NCI-H510A (cell line): ENCODE data around the gene C1QTNF1.

Experiments used
- DNase-seq: peaks from one replicate; lab custom pipeline; 2025; lab: John Stamatoyannopoulos, UW

The C1QTNF1 gene

DNA sequence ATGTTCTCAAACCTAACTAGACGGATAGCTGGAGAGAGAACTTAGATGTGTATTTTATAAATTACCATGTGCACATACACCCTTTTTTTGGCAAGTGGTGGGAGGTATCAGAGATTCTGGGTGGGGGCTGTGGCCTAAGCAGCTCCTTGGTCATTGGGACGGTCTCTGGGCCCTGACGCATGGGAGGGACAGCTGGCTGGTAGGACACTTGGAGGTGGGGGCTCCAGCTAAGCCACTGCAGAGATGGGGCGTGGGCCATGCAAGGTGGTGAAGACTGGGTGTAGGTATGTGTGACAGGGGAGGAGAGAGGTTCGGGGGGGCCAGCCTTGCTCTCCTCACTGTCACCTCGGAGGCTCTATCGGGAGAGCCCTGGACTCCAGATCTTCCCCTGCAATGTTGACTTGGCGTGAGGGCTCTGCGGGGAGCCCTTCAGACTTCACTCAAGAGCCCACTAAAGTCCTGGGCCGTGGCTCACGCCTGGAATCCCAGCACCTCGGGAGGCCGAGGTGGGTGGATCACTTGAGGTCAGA is 17.1 kb downstream of the C1QTNF1 start:
- DNase-seq: no peak

DNA sequence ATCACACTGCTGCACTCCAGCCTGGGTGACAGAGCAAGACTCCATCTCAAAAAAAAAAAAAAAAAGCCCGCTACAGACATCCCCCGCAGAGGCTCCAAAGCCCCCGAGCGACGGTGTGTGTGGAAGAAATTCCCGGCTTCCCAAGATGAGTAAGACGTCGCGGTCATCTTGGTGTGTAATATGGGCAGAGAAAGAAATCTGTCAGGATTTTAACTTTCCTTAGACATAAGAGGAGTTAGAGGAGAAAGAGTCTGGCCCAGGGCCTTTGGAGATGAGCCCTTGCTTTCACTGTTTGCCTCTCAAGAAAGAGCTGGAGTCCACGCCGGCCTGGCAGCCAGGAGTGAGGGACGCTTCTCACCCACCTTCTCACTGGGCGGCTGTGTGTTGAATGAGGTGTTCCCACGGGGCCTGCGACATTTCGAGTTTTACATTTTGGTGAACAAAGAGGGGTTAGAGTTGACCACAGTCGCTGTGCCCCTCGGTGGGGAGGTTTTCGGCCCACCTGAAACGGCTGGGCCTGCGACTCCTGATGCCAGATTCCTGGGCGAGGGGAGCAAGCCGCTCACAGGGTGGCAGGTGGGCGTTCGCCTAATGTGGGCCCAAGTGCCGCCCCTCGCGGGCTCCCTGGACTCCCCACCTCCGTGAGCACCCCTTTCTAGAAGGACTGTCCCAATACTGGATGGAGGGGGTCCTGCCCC is 17.9 kb downstream of the C1QTNF1 start:
- no peak for DNase-seq

DNA sequence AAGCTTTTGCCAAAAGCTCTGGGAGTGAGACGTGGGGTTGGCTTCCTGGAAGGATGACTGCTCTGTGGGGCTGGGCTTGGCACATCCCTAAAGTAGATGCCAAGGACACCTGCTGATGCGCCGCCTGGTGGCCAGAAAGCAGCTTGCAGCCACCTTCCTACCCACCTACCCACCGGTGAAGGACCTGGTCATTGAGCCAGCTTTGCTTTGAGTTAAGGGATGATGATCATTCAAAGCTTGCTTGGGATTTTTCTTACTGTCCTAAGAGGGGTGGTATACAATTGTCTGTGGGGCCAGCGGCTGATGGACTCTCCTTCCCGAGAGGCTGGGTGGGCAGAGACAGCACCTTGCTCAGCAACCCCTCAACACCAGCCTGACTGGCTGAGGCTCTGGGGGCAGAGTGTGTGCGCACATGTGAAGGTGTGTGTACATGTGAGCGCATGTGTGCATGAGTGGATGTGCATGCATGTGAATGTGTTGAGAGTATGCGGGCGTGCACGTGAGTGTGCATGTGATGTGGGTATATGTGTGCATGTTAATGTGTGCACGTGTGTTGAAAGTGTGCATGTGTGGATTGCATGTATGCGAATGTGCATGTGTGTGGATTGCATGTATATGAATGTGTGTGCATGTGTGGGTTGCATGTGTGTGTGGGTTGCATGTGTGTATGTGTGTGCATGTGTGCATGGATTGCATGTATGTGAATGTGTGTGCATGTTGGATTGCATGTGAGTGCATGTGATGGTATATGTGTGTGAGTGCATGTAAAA is 18.6 kb downstream of the C1QTNF1 start:
- DNase-seq: no peak

DNA sequence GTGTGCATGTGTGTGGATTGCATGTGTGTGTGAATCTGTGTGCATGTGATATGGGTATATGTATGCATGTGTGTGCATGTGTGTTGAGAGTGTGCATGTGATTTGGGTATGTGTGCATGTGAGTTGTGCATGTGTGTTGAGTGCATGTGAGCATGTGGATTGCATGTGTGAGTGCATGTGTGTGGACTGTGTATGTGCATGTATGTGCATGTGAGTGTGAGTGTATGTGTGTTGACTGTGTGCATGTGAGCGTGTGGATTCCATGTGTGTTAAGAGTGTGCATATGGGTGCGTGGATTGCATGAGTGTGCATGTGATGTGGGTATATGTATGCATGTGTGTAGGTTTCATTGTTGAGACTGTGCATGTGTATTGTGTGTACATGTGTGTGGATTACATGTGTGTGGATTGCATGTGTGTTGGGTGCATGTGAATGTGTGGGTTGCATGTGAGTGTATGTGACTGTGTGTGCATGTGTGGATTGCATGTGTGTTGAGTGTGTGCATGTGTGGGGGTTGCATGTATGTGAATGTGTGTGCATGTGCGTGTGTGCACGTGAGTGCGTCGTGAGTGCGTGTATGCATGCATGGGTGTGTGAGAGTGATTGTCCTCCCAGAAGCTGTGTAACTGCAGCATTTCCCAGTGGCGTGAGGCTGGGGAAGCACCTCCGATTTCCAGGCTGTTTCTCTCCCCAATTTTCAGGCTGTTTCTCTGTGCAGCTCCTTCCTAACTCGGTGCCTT is 19.4 kb downstream of the C1QTNF1 start:
- DNase-seq: no peak

- no peak for DNase-seq
Measured at GRCh38 chr17:79043931-79044320, 20.0 kb downstream of the C1QTNF1 start.

DNA sequence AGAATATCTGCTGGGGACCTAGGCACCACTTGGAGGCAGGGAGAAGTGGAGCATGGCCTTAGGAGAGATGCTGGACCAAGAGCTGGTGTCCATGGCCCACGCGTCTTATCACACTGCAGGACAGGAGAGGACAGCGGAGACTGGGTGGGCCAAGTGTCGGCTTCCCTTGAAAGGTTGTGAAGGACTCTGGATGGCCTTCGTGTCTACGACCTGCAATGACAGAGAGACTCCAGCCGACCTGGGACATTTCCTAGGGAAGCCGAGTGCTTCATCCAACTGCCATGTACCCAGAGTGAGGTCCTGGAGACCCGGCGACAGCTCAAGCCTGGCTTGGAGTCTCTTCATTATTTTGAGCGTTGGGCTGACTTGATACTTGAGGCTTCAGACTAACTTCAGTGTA is 20.5 kb downstream of the C1QTNF1 start:
- no peak for DNase-seq

DNA sequence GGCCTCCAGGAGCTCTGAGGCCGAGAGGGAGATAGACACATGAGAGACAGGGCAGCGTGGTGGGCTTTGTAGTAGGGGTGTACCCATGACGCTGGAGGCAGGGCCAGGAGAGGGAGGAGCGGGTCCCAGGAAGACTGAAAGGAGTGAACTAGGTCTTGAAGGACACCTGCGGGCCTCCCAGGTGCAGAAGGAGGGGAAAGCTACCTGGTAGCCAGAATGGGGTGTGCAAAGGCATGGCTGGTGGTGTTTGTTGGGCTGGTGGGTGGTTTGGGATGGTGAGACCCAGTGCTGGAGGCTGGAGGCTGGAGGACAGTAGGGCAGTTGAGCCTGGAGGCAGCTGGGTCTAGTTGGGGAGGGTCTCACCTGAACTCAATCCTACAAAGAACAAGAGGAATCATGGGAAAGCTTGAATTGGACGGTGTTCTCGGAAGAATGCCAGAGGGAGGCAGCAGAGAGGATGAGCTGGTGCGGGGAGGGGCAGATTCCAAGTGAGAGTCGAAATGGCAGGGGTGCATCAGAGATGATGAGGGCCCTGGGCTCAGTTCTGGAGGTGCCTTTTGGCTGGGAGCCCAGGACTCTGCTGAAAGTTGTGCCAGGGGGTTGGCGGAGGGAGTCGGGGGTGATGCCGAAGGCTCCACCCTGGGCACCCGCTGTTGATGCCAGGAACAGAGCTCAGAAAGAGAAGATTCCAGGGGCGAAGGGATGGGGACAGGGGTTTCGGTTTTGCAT is 21.2 kb downstream of the C1QTNF1 start:
- DNase-seq: no peak

DNA sequence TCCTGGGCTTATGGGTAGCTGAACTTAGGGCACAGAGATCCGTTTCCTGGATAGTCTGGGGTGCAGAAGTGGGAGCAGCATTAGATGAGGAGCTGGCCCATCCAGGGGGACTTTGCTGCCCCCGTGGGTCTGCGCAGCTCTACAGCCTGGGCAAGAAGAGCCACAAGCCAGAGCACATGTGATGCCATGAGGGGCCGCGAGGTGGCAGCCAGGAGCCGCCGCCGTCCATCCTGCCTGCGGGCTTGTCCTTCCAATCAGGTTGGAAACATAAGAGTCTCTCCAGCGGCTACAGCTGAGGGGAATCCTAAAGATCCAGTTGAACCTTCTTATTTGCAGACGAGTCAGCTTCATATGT is 21.9 kb downstream of the C1QTNF1 start:
- peak; percentile 49 for DNase-seq

DNA sequence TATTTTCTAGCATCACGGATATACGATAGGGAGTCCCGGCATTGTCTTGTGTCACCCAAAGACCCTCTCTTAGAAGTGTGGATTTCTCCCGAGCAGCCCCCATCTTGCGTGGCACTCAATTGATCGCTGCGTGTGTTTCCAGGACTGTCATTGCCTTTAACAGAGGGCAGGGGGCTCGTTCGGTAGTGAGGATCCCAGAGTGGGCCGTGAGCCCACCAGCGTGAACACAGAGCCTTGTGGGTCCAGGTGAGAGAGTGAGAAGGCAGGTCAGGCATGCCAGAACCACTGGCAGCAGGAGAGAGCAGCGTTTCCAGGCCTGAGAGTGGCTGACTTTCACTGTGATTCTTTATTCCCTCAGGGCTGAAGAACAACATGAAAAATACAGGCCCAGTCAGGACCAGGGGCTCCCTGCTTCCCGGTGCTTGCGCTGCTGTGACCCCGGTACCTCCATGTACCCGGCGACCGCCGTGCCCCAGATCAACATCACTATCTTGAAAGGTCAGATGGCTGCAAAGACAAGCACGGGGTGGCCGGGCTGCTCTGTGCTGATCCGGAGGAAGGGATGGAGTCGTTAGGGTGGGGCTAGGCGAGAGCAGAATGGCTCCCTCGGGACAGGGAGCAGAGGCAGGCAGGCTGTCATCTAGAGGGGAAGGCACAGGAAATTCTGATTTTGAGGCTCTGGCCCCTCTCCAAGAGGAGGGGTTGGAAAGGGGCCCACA is 22.4 kb downstream of the C1QTNF1 start:
- DNase-seq: no peak

- DNase-seq: no peak
Measured at GRCh38 chr17:79046916-79047280, 22.9 kb downstream of the C1QTNF1 start.

GRCh38 chr17:79047291-79047920 is 23.4 kb downstream of the C1QTNF1 start:
- no peak for DNase-seq

- no peak for DNase-seq
Measured at GRCh38 chr17:79047923-79048825, 24.2 kb downstream of the C1QTNF1 start.

GRCh38 chr17:79048826-79049755 is 25.1 kb downstream of the C1QTNF1 start:
- DNase-seq: no peak

GRCh38 chr17:79049821-79050220 is 25.9 kb downstream of the C1QTNF1 start:
- no peak for DNase-seq

- no peak for DNase-seq
Measured at GRCh38 chr17:79050551-79050950, 26.6 kb downstream of the C1QTNF1 start.

DNA sequence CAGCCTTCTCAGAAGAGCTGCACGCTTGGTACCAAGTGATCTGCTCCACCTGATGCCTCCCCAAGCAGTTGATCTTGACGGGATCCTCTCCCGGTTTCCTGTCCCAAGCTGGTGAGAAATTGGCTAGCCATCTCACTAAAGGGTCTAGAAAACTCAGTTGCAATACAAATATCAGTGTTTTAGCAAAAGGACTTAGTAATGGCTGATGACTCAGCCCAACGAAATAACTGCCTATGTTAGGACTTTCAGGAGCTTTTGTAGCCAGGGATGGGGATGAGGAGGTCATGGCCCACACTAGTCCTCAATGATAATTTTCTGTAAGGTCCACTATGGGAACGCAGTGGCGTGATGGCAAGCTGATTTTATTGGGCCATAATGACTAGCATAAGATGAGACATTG is 27.3 kb downstream of the C1QTNF1 start:
- DNase-seq: no peak

- DNase-seq: no peak
Measured at GRCh38 chr17:79052131-79052530, 28.2 kb downstream of the C1QTNF1 start.

- DNase-seq: no peak
Measured at GRCh38 chr17:79053251-79053925, 29.4 kb downstream of the C1QTNF1 start.
